HCT116 (cell line): ENCODE results near the gene TMEM165. TPM values are rescaled to one million over a fixed set of nuclear protein-coding genes. Genes with fewer than 3 reads are reported as not detected.

Experiments
- ATAC-seq: fragments of 200-7000 bp; cut with Tn5 transposase; 2 replicates; pipeline ENCODE4 v1.9.1; 2020; ENCODE audit warnings: mild to moderate bottlenecking, moderate library complexity
- BruUV-seq: library from RNA; stranded (reverse); fragments of 400-500 nt; replicated peaks from 2 replicates; lab custom pipeline; 2021; lab: Mats Ljungman, UMichigan
- CTCF ChIA-PET: fragments of 300-600 bp; sonication (Branson Sonifier 250); formaldehyde crosslinking; loops from one replicate; lab custom pipeline; 2021; ENCODE audit warnings: antibody characterized with exemption; lab: Charles Lee
- POLR2A ChIA-PET: fragments of 300-600, 350-600 bp; sonication (Branson Sonifier 250); formaldehyde crosslinking; loops from one replicate; lab custom pipeline; 2021; ENCODE audit warnings: antibody characterized with exemption; lab: Charles Lee
- RAD21 ChIA-PET, 2 experiments: fragments of 300-600 bp; sonication (Branson Sonifier 250); formaldehyde crosslinking; loops; one replicate each; lab custom pipeline; 2023; ENCODE audit warnings: low total read pairs in 2 of 2; ENCODE audit not compliant: uncharacterized antibody in 2 of 2, unreplicated experiment in 2 of 2, low non-redundant PET in 1 of 2; lab: Charles Lee
- DNase-seq: peaks from one replicate; pipeline ENCODE4 v3.0.0-alpha.2; 2010; ENCODE audit warnings: low read depth, low spot score
- H2AFZ ChIP-seq: fragments of 200-600 bp; shearing (Covaris generic), sonication (generic); 2 replicates; pipeline ENCODE4 v1.6.1; 2017; ENCODE audit warnings: low read depth, mixed run types, mixed read lengths, antibody characterized with exemption, low read length; ENCODE audit not compliant: poor library complexity, severe bottlenecking
- H3K27ac ChIP-seq: 2 replicates; pipeline ENCODE4 v1.5.1; 2012; ENCODE audit warnings: low read depth, low read length
- H3K27me3 ChIP-seq: fragments of 200-600 bp; sonication (generic); 2 replicates; pipeline ENCODE4 v1.6.1; 2016; ENCODE audit warnings: mixed run types, low read length, mixed read lengths; ENCODE audit not compliant: insufficient read depth
- H3K36me3 ChIP-seq, 2 experiments: fragments of 200-500 bp in 1 of 2; fragments of 200-600 bp in 1 of 2; sonication (Bioruptor generic) in 1 of 2; sonication (generic) in 1 of 2; 2 replicates each; pipeline versions ENCODE4 v1.5.1 to v1.6.1; 2014 to 2016; ENCODE audit warnings: low read length in 2 of 2, inconsistent platforms in 1 of 2, mixed read lengths in 1 of 2, mixed run types in 1 of 2; ENCODE audit not compliant: insufficient read depth in 2 of 2, control insufficient read depth in 1 of 2
- H3K4me1 ChIP-seq, 2 experiments: fragments of 200-600 bp in 1 of 2; sonication (generic) in 1 of 2; 2 replicates each; pipeline versions ENCODE4 v1.5.1 to v1.6.1; 2012 to 2017; ENCODE audit warnings: low read length in 2 of 2, inconsistent platforms in 1 of 2, mild to moderate bottlenecking in 1 of 2, mixed read lengths in 1 of 2, mixed run types in 1 of 2, moderate library complexity in 1 of 2; ENCODE audit not compliant: insufficient read depth in 2 of 2, control insufficient read depth in 1 of 2
- H3K4me2 ChIP-seq: fragments of 200-600 bp; sonication (generic); 2 replicates; pipeline ENCODE4 v1.6.1; 2017; ENCODE audit warnings: mixed run types, low read length, mixed read lengths
- H3K4me3 ChIP-seq, 2 experiments: fragments of 200-600 bp in 1 of 2; sonication (generic) in 1 of 2; replicated peaks in 1 of 2; 2 replicates each; pipeline ENCODE4 v1.5.1; 2011 to 2016; ENCODE audit warnings: low read length in 2 of 2, control low read depth in 1 of 2, low read depth in 1 of 2, mild to moderate bottlenecking in 1 of 2, mixed read lengths in 1 of 2, mixed run types in 1 of 2
- H3K79me2 ChIP-seq: fragments of 200-600 bp; sonication (generic); 2 replicates; pipeline ENCODE4 v1.6.1; 2017; ENCODE audit warnings: mild to moderate bottlenecking, mixed run types, low read length, moderate library complexity, mixed read lengths; ENCODE audit not compliant: insufficient read depth
- H3K9ac ChIP-seq: fragments of 200-600 bp; sonication (generic); 2 replicates; pipeline ENCODE4 v1.6.1; 2016; ENCODE audit warnings: low read length, mixed read lengths
- H3K9me2 ChIP-seq: fragments of 200-600 bp; sonication (generic), shearing (Covaris generic); 2 replicates; pipeline ENCODE4 v1.6.1; 2017; ENCODE audit warnings: mixed run types, mild to moderate bottlenecking, moderate library complexity; ENCODE audit not compliant: insufficient read depth
- H3K9me3 ChIP-seq, 2 experiments: fragments of 200-500 bp in 1 of 2; fragments of 200-600 bp in 1 of 2; sonication (Bioruptor generic) in 1 of 2; sonication (generic) in 1 of 2; 2 replicates each; pipeline ENCODE4 v1.6.1; 2014 to 2017; ENCODE audit warnings: low read length in 2 of 2, mixed read lengths in 2 of 2, inconsistent platforms in 1 of 2, low read depth in 1 of 2, mild to moderate bottlenecking in 1 of 2, mixed run types in 1 of 2, moderate library complexity in 1 of 2; ENCODE audit not compliant: control insufficient read depth in 1 of 2, insufficient read depth in 1 of 2
- H4K20me1 ChIP-seq: fragments of 200-600 bp; sonication (generic), shearing (Covaris generic); 2 replicates; pipeline ENCODE4 v1.6.1; 2017; ENCODE audit warnings: mixed run types, mild to moderate bottlenecking, moderate library complexity; ENCODE audit not compliant: insufficient read depth
- CBX3 ChIP-seq: IDR thresholded peaks from 2 replicates; pipeline ENCODE4 v1.6.1; 2012; ENCODE audit warnings: low read depth
- CEBPB ChIP-seq: IDR thresholded peaks from 2 replicates; pipeline ENCODE4 v1.6.1; 2012; ENCODE audit warnings: low read depth
- EGR1 ChIP-seq: IDR thresholded peaks from 2 replicates; pipeline ENCODE4 v1.6.1; 2012; ENCODE audit warnings: low read depth
- ELF1 ChIP-seq: IDR thresholded peaks from 2 replicates; pipeline ENCODE4 v1.6.1; 2012; ENCODE audit warnings: low read depth, borderline replicate concordance
- EZH2 ChIP-seq: fragments of 200-600 bp; sonication (generic); IDR thresholded peaks from 2 replicates; pipeline ENCODE4 v1.6.1; 2017; ENCODE audit warnings: antibody characterized with exemption, mixed run types
- EZH2phosphoT487 ChIP-seq: fragments of 200-600 bp; IDR thresholded peaks from 2 replicates; pipeline ENCODE4 v1.6.1; 2018; ENCODE audit warnings: antibody characterized with exemption, borderline replicate concordance
- JUND ChIP-seq: IDR thresholded peaks from 2 replicates; pipeline ENCODE4 v1.6.1; 2012
- POLR2A ChIP-seq: IDR thresholded peaks from 2 replicates; pipeline ENCODE4 v1.7.0; 2011; ENCODE audit warnings: borderline replicate concordance; ENCODE audit not compliant: insufficient read depth, insufficient read length; ENCODE audit errors: extremely low read depth
- POLR2AphosphoS5 ChIP-seq: IDR thresholded peaks from 2 replicates; pipeline ENCODE4 v1.6.1; 2011; ENCODE audit warnings: mild to moderate bottlenecking, low read depth, low read length, moderate library complexity
- SIN3A ChIP-seq: IDR thresholded peaks from 2 replicates; pipeline ENCODE4 v1.6.1; 2012; ENCODE audit warnings: low read depth
- SRF ChIP-seq: IDR thresholded peaks from 2 replicates; pipeline ENCODE4 v1.6.1; 2012; ENCODE audit warnings: low read depth
- YY1 ChIP-seq: IDR thresholded peaks from 2 replicates; pipeline ENCODE4 v1.6.1; 2011; ENCODE audit warnings: low read length, low read depth, moderate library complexity, mild to moderate bottlenecking; ENCODE audit not compliant: insufficient replicate concordance; ENCODE audit errors: extremely low read depth
- ZBTB33 ChIP-seq: IDR thresholded peaks from 2 replicates; pipeline ENCODE4 v1.6.1; 2011; ENCODE audit warnings: mild to moderate bottlenecking, low read length, moderate library complexity; ENCODE audit not compliant: insufficient replicate concordance; ENCODE audit errors: extremely low read depth
- ZFX ChIP-seq: fragments of 450-650 bp; IDR thresholded peaks from 2 replicates; pipeline ENCODE4 v1.6.1; 2017
- intact Hi-C: fragments of 100-400 bp; cut with micrococcal nuclease; formaldehyde crosslinking; loops from 2 replicates; pipeline ENCODE4 v1.10.0; 2022
- total RNA-seq: library from RNA; stranded (reverse); gene quantifications from one replicate; pipeline ENCODE4 v1.2.1, GENCODE V29; 2021; ENCODE audit not compliant: unreplicated experiment
- TF ChIP-seq, protein P1 (sequence below): IDR thresholded peaks from 2 replicates; pipeline ENCODE4 v1.6.1; 2012; ENCODE audit warnings: low read depth
- TF ChIP-seq, protein P2 (sequence below): IDR thresholded peaks from 2 replicates; pipeline ENCODE4 v1.6.1; 2012

TMEM165 gene
- total RNA-seq, 1 experiment from 2014 or later = 60.7 TPM

DNA sequence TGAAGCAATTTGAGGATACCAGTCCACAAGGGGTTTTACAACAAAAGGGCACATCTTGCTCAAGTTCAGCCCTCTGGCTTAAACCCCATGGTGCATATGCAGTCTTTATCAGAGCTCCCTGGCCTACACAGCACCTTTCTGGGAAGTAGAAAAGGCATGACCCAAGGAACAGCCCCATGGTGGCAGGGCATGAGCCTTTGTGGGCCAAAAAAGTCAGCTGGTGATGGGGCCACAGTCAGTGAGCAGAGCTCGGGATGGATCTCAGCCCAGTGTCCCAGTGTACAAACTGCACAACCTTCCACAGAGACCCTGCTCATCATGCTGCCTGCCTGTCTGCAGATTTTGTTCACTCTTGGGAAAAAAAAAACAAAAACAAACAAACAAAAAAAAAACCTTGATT lies 22.3 kb upstream of the TMEM165 start:
- no peaks in the 10 kb centered on the region for H3K9me3 ChIP-seq
- no peak overlapping the region for H3K9ac ChIP-seq
- H3K27ac ChIP-seq = no peak overlapping the region
- ATAC-seq (no peak), DNase-seq (no peak)
- no peaks in the 10 kb centered on the region for H3K9me2 ChIP-seq
- BruUV-seq = no TSS peak
- H3K79me2 ChIP-seq = no peaks in the 10 kb centered on the region
- intact Hi-C loops = no loop called here
- CTCF ChIA-PET = no interaction called here
- H3K4me2 ChIP-seq = no peak overlapping the region
- RAD21 ChIA-PET = no interaction called here
- no peak overlapping the region for H2AFZ ChIP-seq
- no peaks in the 10 kb centered on the region for H4K20me1 ChIP-seq
- H3K4me3 ChIP-seq = no peak overlapping the region
- H3K36me3 ChIP-seq = no peaks in the 10 kb centered on the region
- peaks cover 1% of the 10 kb centered on the region in 2 experiments; a peak in 3 of 4 replicates for H3K4me1 ChIP-seq
- no peaks in the 10 kb centered on the region for H3K27me3 ChIP-seq
- no peak for TF ChIP-seq ZBTB33
- TF ChIP-seq CEBPB = no peak
- no peak for TF ChIP-seq ZFX
- no peak for TF ChIP-seq YY1
- TF ChIP-seq, protein P1, sequence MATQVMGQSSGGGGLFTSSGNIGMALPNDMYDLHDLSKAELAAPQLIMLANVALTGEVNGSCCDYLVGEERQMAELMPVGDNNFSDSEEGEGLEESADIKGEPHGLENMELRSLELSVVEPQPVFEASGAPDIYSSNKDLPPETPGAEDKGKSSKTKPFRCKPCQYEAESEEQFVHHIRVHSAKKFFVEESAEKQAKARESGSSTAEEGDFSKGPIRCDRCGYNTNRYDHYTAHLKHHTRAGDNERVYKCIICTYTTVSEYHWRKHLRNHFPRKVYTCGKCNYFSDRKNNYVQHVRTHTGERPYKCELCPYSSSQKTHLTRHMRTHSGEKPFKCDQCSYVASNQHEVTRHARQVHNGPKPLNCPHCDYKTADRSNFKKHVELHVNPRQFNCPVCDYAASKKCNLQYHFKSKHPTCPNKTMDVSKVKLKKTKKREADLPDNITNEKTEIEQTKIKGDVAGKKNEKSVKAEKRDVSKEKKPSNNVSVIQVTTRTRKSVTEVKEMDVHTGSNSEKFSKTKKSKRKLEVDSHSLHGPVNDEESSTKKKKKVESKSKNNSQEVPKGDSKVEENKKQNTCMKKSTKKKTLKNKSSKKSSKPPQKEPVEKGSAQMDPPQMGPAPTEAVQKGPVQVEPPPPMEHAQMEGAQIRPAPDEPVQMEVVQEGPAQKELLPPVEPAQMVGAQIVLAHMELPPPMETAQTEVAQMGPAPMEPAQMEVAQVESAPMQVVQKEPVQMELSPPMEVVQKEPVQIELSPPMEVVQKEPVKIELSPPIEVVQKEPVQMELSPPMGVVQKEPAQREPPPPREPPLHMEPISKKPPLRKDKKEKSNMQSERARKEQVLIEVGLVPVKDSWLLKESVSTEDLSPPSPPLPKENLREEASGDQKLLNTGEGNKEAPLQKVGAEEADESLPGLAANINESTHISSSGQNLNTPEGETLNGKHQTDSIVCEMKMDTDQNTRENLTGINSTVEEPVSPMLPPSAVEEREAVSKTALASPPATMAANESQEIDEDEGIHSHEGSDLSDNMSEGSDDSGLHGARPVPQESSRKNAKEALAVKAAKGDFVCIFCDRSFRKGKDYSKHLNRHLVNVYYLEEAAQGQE = no peak
- no peak for TF ChIP-seq CBX3
- TF ChIP-seq, protein P2, sequence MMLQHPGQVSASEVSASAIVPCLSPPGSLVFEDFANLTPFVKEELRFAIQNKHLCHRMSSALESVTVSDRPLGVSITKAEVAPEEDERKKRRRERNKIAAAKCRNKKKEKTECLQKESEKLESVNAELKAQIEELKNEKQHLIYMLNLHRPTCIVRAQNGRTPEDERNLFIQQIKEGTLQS = no peak
- no peak for TF ChIP-seq JUND
- TF ChIP-seq SIN3A = no peak
- TF ChIP-seq EZH2phosphoT487 = no peak
- no peak for TF ChIP-seq SRF
- no peak for TF ChIP-seq POLR2A
- TF ChIP-seq EGR1 = no peak
- no peak for TF ChIP-seq EZH2
- TF ChIP-seq POLR2AphosphoS5 = no peak
- no peak for TF ChIP-seq ELF1
- POLR2A ChIA-PET = no interaction called here
